Measurements from ENCODE around the gene USP51.
"Not testable (repeated sequence)": the region's sequence is repeated elsewhere in the genome, so short reads cannot be mapped to it uniquely, and the experiment has no call there.

USP51 gene

GRCh38 chrX:55489314-55490009 is at the start of gene USP51:
TSS of gene USP51 (minus strand) at chrX:55489848. CDS start at chrX:55488939, 909 bp downstream.
- no peak for FAIRE-seq

- no peak for FAIRE-seq
These were observed 34.8 kb upstream of the USP51 start for GRCh38 chrX:55524487-55524886.

GRCh38 chrX:55523356-55523755 is 33.7 kb upstream of the USP51 start:
- no peak for FAIRE-seq

- no peak for FAIRE-seq
These were observed 33.1 kb upstream of the USP51 start for GRCh38 chrX:55522596-55523276.

GRCh38 chrX:55521687-55522086 is 32.0 kb upstream of the USP51 start:
- FAIRE-seq, result no peak

- not testable (repeated sequence) for FAIRE-seq
These were observed 27.3 kb upstream of the USP51 start for GRCh38 chrX:55516794-55517481.

- FAIRE-seq, result not testable (repeated sequence)
These were observed 23.5 kb upstream of the USP51 start for GRCh38 chrX:55513045-55513737.

- FAIRE-seq, result not testable (repeated sequence)
These were observed 18.9 kb upstream of the USP51 start for GRCh38 chrX:55508410-55509152.

- not testable (repeated sequence) for FAIRE-seq
These were observed 18.1 kb upstream of the USP51 start for GRCh38 chrX:55507699-55508098.

- not testable (repeated sequence) for FAIRE-seq
These were observed 17.4 kb upstream of the USP51 start for GRCh38 chrX:55507010-55507409.

GRCh38 chrX:55490974-55491373 is 1.3 kb upstream of the USP51 start:
- no peak for FAIRE-seq

GRCh38 chrX:55490121-55490520 is 473 bp upstream of the USP51 start:
- FAIRE-seq, result no peak

GRCh38 chrX:55488593-55489313 is 895 bp downstream of the USP51 start:
- FAIRE-seq, result no peak

GRCh38 chrX:55488006-55488592 is 1.5 kb downstream of the USP51 start:
- no peak for FAIRE-seq

GRCh38 chrX:55487143-55487542 is 2.5 kb downstream of the USP51 start:
- FAIRE-seq, result no peak

- FAIRE-seq, result no peak
These were observed 2.9 kb downstream of the USP51 start for GRCh38 chrX:55486736-55487135.

GRCh38 chrX:55484948-55485347 is 4.7 kb downstream of the USP51 start:
- FAIRE-seq, result no peak

- FAIRE-seq, result no peak
These were observed 9.1 kb downstream of the USP51 start for GRCh38 chrX:55480390-55481062.

GRCh38 chrX:55479956-55480355 is 9.7 kb downstream of the USP51 start:
- FAIRE-seq, result not testable (repeated sequence)

- not testable (repeated sequence) for FAIRE-seq
These were observed 23.9 kb downstream of the USP51 start for GRCh38 chrX:55465791-55466190.

- FAIRE-seq, result not testable (repeated sequence)
These were observed 24.5 kb downstream of the USP51 start for GRCh38 chrX:55465108-55465507.

All from TTC549 (cell line).